CD4-positive, alpha-beta T cell treated with Interleukin-2 at 100 ng/mL for 4 hours (primary cell): ENCODE results near the gene UNC79.

Source experiments
- DNase-seq: peaks from one replicate; pipeline ENCODE4 v3.0.0-alpha.2; 2020; ENCODE audit warnings: low spot score

The UNC79 gene

DNA sequence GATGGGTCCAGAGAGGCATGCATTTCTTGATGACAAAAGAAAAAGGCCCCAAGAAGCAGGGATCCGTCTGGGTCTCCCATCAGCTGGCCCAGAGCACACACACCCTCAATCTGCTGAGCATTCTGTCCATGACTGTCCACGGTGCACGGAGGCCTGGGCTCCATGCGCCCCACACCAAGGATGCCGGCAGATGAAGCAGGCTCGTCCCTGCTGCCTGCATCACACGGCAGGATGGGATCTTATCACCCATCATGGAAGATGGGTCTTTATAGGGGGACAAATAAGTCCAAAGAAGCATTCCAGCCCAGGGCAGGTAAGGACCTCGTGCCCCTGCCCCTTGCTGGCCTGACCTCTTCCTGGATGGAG, 297.9 kb downstream of the UNC79 start:
- DNase-seq, result no peak

GRCh38 chr14:93729993-93730392, 299.3 kb downstream of the UNC79 start:
- DNase-seq, result no peak

GRCh38 chr14:93731753-93732152, 301.0 kb downstream of the UNC79 start:
- DNase-seq, result no peak

GRCh38 chr14:93732524-93732923, 301.8 kb downstream of the UNC79 start:
- DNase-seq, result no peak

GRCh38 chr14:93733231-93733630, 302.5 kb downstream of the UNC79 start:
- no peak for DNase-seq

DNA sequence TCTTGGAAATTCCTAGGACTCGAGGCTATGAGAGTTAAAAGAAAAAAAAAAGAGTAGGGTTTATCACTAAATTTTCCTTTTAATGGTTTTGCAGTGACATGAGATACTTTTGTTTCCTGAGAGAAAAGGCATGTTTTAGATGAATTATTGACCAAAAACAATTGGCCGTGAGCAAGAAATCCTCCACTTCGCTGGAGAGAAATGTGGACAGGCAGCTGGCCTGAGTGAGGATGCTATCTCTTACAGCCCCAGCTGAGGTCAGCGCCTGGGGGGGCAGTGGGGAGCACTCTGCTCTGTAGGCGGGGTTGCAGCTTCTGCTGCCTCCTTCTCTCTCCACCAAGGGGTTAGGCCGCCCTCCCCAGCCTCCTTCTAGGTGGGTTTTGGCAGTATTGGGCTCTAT, 302.9 kb downstream of the UNC79 start:
- no peak for DNase-seq

DNA sequence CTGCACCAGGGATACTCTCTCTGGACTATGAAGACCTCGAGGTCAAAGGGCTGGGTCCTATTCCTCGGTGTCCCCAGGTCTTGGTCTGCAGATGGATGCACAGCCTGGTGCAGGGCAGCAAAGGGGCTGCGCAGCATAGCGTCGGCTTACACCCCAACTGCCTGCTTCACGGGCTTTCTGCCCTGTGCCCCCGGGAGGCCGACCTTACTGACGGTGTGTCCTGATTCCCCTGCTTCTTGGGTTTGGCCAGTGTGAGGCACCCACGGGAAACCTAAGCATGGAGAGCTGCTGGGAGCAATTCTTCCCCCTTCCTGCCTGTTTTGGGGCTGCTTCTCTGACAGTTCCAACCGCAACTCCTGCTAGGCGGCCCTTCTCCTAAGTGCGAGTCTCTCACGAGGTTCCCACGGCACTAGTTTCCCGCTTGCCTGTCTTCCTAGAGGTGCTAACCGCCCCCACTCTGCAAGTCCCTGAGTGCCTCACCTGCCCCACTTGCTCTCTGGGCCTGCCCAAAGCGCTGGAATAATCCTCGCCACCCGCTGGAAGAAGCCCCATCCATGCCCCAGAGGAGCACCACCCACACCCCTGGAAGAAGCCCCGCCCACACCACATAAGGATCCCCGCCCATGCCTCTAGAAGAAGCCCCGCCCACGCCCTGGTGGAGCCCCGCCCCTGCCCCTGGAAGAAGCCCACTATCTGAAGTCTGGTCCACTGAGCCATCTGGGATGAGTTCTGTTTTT, 303.5 kb downstream of the UNC79 start:
- DNase-seq, result no peak

GRCh38 chr14:93735206-93735605, 304.5 kb downstream of the UNC79 start:
- no peak for DNase-seq

DNA sequence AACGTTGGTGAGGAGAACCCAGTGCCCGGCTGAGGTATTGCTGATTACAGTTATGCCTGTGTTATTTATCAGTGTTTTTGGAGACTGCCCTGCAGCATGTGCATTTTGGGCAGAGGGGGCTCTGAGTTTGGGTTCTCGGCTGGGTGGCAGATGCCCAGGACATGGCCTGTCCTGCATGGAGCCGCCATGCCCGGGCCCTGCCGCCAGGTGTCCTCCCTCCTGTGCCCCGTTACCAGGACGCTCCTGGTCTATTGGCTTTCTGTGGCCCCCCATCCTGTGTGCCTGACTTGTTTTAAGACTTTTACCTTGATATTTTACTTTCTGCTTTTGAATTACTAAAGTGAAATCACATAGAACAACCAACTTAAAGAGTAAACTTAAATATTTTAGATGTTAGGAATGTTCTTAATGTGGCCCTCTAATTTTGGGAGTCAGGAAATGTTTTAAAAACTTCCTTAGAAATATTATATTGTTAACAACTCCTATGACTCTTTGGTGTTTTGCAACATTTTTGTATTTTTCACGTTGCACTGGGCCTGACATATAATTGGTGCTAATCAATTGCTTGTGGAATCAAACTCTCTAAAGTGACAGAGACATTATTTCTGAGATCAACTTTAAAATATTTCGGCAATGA, 305.8 kb downstream of the UNC79 start:
- DNase-seq, result no peak

GRCh38 chr14:93737634-93738033, 306.9 kb downstream of the UNC79 start:
- DNase-seq, result no peak

GRCh38 chr14:93741556-93742230, 311.0 kb downstream of the UNC79 start:
- no peak for DNase-seq

GRCh38 chr14:93742761-93743160, 312.0 kb downstream of the UNC79 start:
- DNase-seq, result no peak

DNA sequence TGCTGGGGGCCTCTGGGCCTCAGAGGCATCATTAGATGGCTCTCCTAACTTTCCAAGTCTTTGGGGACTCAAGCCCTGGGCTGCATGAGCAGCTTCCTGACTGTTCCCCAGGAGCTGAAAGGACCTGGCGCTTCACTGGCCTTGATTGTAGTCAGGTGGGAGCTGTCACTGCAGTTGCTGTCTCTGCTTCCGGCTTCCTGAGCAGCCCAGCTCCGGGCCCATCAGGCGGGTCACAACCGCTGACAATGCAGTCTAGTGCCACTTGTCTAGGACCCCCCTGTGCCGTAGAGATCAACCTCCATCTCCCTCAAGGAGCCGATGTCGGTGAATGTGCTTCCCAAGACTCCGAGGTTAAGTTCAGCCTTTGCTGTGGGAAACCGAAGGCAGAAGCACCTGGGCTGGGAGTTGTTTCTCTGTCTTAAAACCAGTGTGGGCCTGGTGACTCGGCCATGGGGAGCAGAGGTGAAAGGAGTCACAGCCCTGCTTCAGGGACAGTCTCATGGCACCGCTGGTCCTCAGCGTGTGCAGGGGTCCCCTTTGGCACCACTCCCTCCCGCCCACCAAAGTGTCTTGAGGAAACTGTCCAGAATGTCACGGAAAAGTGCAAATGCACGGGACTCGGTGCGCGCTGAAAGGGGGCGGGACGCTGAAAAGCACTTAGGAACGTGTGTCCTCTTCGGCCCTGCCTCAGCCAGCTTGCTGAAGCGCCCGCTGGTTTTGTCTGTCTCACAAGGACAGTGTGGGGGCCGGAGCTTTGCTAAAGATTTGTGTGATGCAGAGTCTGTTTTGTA, 312.7 kb downstream of the UNC79 start:
- no peak for DNase-seq

- no peak for DNase-seq
These were observed 313.4 kb downstream of the UNC79 start for GRCh38 chr14:93744176-93744575.

- DNase-seq, result no peak
These were observed 314.1 kb downstream of the UNC79 start for GRCh38 chr14:93744876-93745275.

- no peak for DNase-seq
These were observed 315.0 kb downstream of the UNC79 start for GRCh38 chr14:93745603-93746273.

DNA sequence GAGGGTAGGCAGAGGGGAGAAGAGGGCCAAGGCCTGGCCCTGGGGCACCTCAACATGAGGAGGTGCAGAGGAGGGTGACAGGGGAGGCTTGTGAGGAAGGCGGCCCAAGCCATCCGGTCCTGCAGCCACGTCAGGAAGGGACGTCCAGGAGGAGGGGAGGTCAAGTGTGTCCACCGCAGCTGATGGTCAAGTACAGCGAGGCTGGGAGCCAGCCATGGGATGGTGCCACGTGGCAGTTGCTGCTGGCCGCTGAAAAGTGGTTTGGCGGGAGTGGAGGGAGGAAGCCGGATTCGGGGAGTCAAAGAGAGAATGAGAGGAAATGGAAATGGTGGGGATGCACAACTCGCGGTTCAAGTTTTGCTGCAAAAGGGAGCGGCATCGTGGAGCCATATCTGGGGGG, 316.4 kb downstream of the UNC79 start:
- no peak for DNase-seq

- no peak for DNase-seq
These were observed 316.8 kb downstream of the UNC79 start for GRCh38 chr14:93747560-93747959.

DNA sequence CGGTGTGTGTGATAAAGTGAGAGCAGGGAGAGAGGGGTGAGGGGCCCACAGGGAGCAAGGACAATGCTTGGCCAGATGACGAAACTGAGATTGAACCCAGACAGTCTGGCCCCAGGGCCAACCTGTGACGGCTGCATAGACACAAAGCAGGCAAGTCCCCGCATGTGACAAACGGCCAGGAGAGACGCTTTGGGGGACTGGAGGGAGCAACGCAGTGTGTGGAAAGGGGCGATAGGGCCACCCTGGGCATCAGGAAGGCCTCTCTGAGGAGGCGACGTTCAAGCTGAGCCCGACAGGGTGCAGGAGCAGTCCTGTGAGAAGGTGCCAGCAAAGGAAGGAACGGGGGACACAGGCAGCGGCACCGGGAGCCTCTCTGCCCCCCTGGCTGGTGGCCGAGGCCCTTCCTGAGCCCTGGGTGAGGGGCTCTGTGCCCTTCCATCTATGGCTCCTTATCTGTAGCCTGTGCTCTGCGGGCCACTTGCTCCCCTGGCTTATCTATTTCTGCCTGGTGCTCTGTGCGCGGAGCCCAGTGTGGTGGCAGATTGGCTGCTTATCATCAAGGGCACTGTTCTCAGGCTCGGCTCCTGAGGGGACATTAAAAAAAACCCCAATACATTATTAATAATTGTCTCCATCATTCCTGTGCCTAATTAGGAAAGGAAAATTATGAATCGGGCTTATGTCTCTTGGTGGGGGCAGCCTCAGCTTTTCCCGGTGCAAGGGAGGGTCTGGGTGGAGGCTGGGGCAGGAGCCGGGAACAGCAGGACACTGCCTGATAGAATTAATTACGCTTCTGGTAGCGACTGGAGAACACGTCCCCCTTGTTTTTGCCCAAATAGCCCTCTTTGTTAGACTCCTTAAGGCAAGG, 317.7 kb downstream of the UNC79 start:
- no peak for DNase-seq

DNA sequence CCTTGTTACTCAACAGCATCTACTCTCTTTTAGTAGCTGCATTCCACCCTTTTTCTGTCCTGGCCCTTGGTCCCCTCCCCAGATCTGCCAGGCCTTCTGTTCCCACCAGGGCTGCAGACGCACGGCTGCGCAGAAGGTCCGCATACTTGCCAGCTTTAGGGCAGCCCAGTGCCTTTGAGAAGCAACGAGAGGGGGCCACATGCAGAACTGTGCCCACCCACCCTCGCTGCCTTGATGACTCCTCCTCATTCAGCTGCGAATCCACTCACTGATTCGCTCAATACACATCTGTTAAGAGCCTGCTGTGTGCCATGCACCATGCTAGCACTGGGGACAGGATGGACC, 318.3 kb downstream of the UNC79 start:
- no peak for DNase-seq
